ENCODE data around the gene PIP5K1B.

Gene PIP5K1B

DNA sequence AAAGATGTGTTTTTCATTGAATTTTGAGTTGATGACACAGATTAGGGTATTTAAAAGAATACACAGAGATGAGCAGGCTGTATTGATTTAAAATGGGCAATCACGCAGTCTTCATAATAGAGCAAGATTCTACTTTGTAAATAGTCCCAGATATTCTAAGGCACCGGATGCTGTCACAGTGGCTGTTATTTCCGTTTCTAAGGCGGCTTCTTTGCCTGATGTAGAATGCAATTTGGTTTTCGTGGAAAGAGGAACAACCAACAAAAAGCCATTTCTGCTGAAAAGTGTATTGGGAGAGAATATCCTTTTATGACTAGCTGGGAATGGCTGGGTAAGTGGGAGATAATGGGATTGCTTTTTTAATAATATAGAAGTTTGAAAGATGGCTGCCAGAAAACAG is 291.4 kb downstream of the PIP5K1B start (continued):
- TF ChIP-seq ZFP3 (CRISPR knock-in tag; IDR thresholded peaks at IDR 0.05): no peak
- TF ChIP-seq RARB (CRISPR knock-in tag; IDR thresholded peaks at IDR 0.05): no peak
- no peak for TF ChIP-seq ARNTL (CRISPR knock-in tag; IDR thresholded peaks at IDR 0.05; ENCODE audit: borderline replicate concordance, low read depth)
- TF ChIP-seq ZNF8 (CRISPR knock-in tag; IDR thresholded peaks at IDR 0.05): no peak
- TF ChIP-seq, protein P1, sequence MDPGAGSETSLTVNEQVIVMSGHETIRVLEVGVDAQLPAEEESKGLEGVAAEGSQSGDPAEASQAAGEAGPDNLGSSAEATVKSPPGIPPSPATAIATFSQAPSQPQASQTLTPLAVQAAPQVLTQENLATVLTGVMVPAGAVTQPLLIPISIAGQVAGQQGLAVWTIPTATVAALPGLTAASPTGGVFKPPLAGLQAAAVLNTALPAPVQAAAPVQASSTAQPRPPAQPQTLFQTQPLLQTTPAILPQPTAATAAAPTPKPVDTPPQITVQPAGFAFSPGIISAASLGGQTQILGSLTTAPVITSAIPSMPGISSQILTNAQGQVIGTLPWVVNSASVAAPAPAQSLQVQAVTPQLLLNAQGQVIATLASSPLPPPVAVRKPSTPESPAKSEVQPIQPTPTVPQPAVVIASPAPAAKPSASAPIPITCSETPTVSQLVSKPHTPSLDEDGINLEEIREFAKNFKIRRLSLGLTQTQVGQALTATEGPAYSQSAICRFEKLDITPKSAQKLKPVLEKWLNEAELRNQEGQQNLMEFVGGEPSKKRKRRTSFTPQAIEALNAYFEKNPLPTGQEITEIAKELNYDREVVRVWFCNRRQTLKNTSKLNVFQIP (CRISPR knock-in tag; IDR thresholded peaks at IDR 0.05; ENCODE audit: borderline replicate concordance, low read depth): no peak
- TF ChIP-seq PPARA (CRISPR knock-in tag; IDR thresholded peaks at IDR 0.05; ENCODE audit: borderline replicate concordance): no peak
- TF ChIP-seq ISL1 (CRISPR knock-in tag; IDR thresholded peaks at IDR 0.05): no peak
- TF ChIP-seq TOX (CRISPR knock-in tag; IDR thresholded peaks at IDR 0.05; ENCODE audit: borderline replicate concordance): no peak

DNA sequence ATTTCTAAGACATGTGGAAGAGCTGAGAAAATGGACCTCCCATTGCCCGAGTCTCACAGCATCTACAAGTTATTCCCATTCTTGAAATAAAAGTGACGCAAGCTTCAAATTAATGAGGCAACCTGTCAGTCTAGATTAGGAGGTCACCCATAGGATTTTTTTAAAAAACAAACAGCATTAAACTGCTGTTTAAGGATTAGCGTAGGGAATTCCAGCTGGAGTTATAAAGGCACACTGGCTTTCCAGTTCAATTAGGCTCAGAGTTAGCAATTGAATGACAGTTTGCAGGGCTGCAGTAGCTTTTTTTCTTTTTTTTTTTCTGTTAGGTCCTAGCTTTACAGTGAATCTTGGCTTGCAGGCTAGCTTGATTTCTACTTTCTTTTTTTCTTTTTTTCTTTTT is 292.6 kb downstream of the PIP5K1B start:
- TF ChIP-seq ZFP30 (CRISPR knock-in tag; IDR thresholded peaks at IDR 0.05) (no peak), ZNF70 (CRISPR knock-in tag; IDR thresholded peaks at IDR 0.05) (no peak), RARB (CRISPR knock-in tag; IDR thresholded peaks at IDR 0.05) (no peak), TCF4 (CRISPR knock-in tag; IDR thresholded peaks at IDR 0.05; ENCODE audit: borderline replicate concordance) (no peak), ISL1 (CRISPR knock-in tag; IDR thresholded peaks at IDR 0.05) (no peak), ARNTL (CRISPR knock-in tag; IDR thresholded peaks at IDR 0.05; ENCODE audit: borderline replicate concordance, low read depth) (no peak), ESRRG (CRISPR knock-in tag; IDR thresholded peaks at IDR 0.05) (no peak), CSDC2 (CRISPR knock-in tag; IDR thresholded peaks at IDR 0.05) (no peak), OSR1 (CRISPR knock-in tag; IDR thresholded peaks at IDR 0.05) (no peak)
- TF ChIP-seq, protein P2, sequence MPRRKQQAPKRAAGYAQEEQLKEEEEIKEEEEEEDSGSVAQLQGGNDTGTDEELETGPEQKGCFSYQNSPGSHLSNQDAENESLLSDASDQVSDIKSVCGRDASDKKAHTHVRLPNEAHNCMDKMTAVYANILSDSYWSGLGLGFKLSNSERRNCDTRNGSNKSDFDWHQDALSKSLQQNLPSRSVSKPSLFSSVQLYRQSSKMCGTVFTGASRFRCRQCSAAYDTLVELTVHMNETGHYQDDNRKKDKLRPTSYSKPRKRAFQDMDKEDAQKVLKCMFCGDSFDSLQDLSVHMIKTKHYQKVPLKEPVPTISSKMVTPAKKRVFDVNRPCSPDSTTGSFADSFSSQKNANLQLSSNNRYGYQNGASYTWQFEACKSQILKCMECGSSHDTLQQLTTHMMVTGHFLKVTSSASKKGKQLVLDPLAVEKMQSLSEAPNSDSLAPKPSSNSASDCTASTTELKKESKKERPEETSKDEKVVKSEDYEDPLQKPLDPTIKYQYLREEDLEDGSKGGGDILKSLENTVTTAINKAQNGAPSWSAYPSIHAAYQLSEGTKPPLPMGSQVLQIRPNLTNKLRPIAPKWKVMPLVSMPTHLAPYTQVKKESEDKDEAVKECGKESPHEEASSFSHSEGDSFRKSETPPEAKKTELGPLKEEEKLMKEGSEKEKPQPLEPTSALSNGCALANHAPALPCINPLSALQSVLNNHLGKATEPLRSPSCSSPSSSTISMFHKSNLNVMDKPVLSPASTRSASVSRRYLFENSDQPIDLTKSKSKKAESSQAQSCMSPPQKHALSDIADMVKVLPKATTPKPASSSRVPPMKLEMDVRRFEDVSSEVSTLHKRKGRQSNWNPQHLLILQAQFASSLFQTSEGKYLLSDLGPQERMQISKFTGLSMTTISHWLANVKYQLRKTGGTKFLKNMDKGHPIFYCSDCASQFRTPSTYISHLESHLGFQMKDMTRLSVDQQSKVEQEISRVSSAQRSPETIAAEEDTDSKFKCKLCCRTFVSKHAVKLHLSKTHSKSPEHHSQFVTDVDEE (CRISPR knock-in tag; IDR thresholded peaks at IDR 0.05): no peak
- TF ChIP-seq, protein P3, sequence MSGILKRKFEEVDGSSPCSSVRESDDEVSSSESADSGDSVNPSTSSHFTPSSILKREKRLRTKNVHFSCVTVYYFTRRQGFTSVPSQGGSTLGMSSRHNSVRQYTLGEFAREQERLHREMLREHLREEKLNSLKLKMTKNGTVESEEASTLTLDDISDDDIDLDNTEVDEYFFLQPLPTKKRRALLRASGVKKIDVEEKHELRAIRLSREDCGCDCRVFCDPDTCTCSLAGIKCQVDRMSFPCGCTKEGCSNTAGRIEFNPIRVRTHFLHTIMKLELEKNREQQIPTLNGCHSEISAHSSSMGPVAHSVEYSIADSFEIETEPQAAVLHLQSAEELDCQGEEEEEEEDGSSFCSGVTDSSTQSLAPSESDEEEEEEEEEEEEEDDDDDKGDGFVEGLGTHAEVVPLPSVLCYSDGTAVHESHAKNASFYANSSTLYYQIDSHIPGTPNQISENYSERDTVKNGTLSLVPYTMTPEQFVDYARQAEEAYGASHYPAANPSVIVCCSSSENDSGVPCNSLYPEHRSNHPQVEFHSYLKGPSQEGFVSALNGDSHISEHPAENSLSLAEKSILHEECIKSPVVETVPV (CRISPR knock-in tag; IDR thresholded peaks at IDR 0.05): no peak
- ATAC-seq: no peak

DNA sequence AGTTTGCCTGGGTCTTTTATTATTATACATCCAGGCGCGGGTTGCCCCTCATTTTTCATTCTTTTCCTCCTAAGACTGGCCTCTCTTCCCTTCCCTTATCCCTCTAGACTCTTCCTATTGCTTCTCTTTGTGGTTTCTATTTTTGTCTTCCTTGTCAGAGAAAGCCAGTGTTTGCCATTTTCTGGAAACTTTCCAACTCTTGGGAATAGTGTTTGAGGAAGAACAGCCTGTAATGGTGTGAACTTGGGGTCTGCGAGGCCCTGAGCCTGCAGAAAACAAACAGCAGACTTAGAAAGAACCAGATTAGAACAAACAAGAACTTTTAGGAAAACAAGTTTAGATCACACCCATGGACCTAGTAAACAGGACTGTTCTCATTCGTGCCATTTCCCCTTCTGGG is 293.3 kb downstream of the PIP5K1B start:
- TF ChIP-seq, protein P1 (CRISPR knock-in tag; IDR thresholded peaks at IDR 0.05; ENCODE audit: borderline replicate concordance, low read depth): no peak
- no peak for TF ChIP-seq ZNF70 (CRISPR knock-in tag; IDR thresholded peaks at IDR 0.05)
- TF ChIP-seq RARB (CRISPR knock-in tag; IDR thresholded peaks at IDR 0.05): no peak
- TF ChIP-seq ZC3H10 (CRISPR knock-in tag; IDR thresholded peaks at IDR 0.05): no peak
- TF ChIP-seq, protein P2 (CRISPR knock-in tag; IDR thresholded peaks at IDR 0.05): no peak
- TF ChIP-seq TCF4 (CRISPR knock-in tag; IDR thresholded peaks at IDR 0.05; ENCODE audit: borderline replicate concordance): no peak
- TF ChIP-seq PPARA (CRISPR knock-in tag; IDR thresholded peaks at IDR 0.05; ENCODE audit: borderline replicate concordance): no peak
- no peak for TF ChIP-seq ZFP3 (CRISPR knock-in tag; IDR thresholded peaks at IDR 0.05)
- TF ChIP-seq ZFP30 (CRISPR knock-in tag; IDR thresholded peaks at IDR 0.05): no peak
- no peak for TF ChIP-seq ISL1 (CRISPR knock-in tag; IDR thresholded peaks at IDR 0.05)
- no peak for TF ChIP-seq ZNF8 (CRISPR knock-in tag; IDR thresholded peaks at IDR 0.05)
- no peak for TF ChIP-seq CSDC2 (CRISPR knock-in tag; IDR thresholded peaks at IDR 0.05)
- no peak for TF ChIP-seq TOX (CRISPR knock-in tag; IDR thresholded peaks at IDR 0.05; ENCODE audit: borderline replicate concordance)
- TF ChIP-seq ESRRG (CRISPR knock-in tag; IDR thresholded peaks at IDR 0.05): no peak
- TF ChIP-seq, protein P3 (CRISPR knock-in tag; IDR thresholded peaks at IDR 0.05): no peak
- TF ChIP-seq SNAI2 (CRISPR knock-in tag; IDR thresholded peaks at IDR 0.05): no peak
- no peak for TF ChIP-seq ARNTL (CRISPR knock-in tag; IDR thresholded peaks at IDR 0.05; ENCODE audit: borderline replicate concordance, low read depth)
- TF ChIP-seq OSR1 (CRISPR knock-in tag; IDR thresholded peaks at IDR 0.05): no peak
- no peak for TF ChIP-seq BACH2 (CRISPR knock-in tag; IDR thresholded peaks at IDR 0.05; ENCODE audit: borderline replicate concordance)
- TF ChIP-seq ZNF565 (CRISPR knock-in tag; conservative IDR thresholded peaks at IDR 0.05; ENCODE audit: low read depth): no peak
- ATAC-seq: no peak

All from SK-N-SH treated with all-trans-retinoic acid at 6 μM for 48 hours (cell line).